Raji (cell line): ENCODE results near the gene EIF3L.

ENCODE experiments used
- POLR2A ChIP-seq: IDR thresholded peaks from 2 replicates; pipeline ENCODE4 v1.6.1; 2011; ENCODE audit warnings: low read depth, low read length, control low read depth; ENCODE audit not compliant: insufficient read depth

Gene EIF3L

GRCh38 chr22:37905534-37906363, 56.5 kb downstream of the EIF3L start, which contains the start of gene MICALL1:
Gene MICALL1 (plus strand): TSS chr22:37906297. CDS start chr22:37906423, 126 bp downstream.
- TF ChIP-seq POLR2A = no peak; the same call in 1 of the 2 replicates

- peak; percentile 52; the same call in 1 of the 2 replicates for TF ChIP-seq POLR2A
Measured at GRCh38 chr22:37906364-37907008, 57.3 kb downstream of the EIF3L start.

GRCh38 chr22:37907036-37907954, 58.1 kb downstream of the EIF3L start:
- TF ChIP-seq POLR2A = no peak

- TF ChIP-seq POLR2A = no peak
Measured at GRCh38 chr22:37909766-37910165, 60.5 kb downstream of the EIF3L start.

- TF ChIP-seq POLR2A = no peak
Measured at GRCh38 chr22:37910890-37911672, 61.9 kb downstream of the EIF3L start.

DNA sequence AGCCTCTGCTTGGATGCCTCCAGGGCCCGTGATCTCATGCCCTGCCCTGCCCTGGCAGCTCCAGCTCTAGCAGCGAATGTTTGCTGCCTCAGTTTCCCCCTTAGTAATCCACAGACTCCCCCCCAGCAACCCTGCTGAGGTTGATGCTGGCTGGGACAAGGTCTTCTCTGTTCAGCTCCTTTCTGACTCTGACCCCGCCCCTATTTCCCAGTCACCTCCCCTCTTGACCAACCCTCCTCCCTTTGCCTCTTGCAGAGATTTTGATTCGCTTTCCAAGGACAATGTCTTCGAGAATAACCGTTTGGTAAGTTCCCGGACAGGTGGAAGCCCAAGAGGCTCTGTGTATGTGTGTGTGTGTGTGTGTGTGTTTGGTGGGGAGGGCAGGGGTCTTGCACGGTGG, 62.5 kb downstream of the EIF3L start:
- no peak for TF ChIP-seq POLR2A

DNA sequence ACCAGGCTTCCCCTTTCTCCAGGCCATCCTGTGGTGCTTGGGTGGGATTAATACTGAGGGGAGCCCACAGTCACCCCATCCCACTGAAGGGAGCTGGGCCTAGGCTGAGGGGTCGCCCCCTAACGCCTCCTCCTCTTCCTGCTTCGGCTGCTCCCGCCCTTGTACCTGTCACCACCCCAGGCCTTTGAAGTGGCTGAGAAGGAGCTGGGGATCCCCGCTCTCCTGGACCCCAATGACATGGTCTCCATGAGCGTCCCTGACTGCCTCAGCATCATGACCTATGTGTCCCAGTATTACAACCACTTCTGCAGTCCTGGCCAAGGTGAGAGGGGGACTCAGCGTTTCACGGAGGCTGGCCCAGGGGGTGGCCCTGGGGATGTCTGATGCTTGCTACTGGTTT, 63.0 kb downstream of the EIF3L start:
- no peak for TF ChIP-seq POLR2A

- TF ChIP-seq POLR2A = no peak
Measured at GRCh38 chr22:37913233-37913721, 64.1 kb downstream of the EIF3L start.

DNA sequence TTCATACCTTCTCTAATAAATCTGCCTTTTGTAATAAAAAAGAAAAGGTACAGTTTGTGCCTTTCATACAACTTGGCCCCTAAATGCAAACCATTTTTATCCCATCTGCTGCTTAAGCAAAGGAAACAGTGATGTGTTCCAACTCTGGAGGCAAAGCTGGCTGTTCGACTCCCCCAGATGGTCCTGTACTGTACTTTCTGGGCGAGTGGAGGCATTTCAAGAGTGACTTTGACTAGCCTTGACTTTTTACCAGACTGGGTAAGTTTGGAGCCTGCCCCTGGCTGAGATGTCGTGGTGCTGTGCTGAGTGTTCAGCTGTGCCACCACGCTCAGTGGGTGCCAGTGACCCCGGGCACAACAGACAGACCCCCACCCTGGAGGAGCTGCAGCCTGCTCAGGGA, 67.1 kb downstream of the EIF3L start:
- no peak for TF ChIP-seq POLR2A

GRCh38 chr22:37917874-37918548, 68.8 kb downstream of the EIF3L start:
- TF ChIP-seq POLR2A = no peak

DNA sequence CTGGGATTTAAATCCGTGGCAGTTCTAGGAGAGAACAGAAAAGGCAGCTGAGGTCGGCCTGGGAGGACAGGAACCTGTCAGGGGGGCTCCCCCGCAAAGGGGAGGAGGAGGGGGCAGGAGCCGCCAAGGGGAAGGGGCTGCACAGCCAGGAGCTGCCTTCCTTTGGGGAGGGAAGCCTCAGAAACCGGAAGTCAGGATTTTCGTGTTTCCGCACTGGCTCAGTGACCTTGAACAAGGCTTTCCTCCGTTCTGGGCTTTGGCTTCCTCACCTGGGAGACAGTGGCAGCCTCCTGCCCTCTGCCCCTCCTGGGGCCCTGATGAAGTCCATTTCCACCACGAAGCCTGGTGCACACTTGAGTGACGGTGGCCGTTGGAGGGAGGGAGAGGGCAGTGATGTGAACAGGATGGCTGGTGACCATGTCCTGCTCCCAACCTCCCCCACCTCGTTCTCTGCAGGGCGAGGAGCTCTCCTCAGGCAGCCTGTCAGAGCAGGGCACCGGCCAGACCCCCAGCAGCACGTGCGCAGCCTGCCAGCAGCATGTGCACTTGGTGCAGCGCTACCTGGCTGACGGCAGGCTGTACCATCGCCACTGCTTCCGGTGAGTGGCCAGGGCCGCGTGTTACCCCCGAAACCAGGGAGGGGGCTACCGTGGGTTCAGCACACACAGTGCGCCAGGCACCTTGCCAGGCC, 69.5 kb downstream of the EIF3L start:
- TF ChIP-seq POLR2A = no peak

GRCh38 chr22:37920126-37920525, 70.9 kb downstream of the EIF3L start:
- TF ChIP-seq POLR2A = no peak

DNA sequence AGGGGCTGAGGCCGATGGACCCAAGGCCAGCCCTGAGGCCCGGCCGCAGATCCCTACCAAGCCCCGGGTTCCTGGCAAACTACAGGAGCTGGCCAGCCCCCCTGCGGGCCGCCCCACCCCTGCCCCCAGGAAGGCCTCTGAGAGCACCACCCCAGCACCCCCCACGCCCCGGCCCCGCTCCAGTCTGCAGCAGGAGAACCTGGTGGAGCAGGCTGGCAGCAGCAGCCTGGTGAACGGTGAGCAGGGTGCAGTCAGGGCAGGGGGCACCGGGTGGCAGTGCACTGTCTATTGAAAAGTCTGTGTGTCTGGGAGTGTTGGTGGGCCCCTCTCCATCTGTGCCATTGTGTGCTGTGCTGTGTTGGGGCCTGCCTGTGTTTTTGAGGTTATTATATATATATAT, 73.0 kb downstream of the EIF3L start:
- no peak for TF ChIP-seq POLR2A

GRCh38 chr22:37923927-37924326, 74.7 kb downstream of the EIF3L start:
- no peak for TF ChIP-seq POLR2A
